GM12872 (cell line): ENCODE data around the gene RPL15.

Experiments
- TF ChIP-seq, protein P1 (sequence below): IDR thresholded peaks from 3 replicates; pipeline ENCODE4 v1.5.1; 2011; ENCODE audit warnings: low read depth, mild to moderate bottlenecking, low read length, moderate library complexity; ENCODE audit not compliant: insufficient read depth

RPL15 gene

GRCh38 chr3:23961913-23962312, 45.0 kb downstream of the RPL15 start:
- TF ChIP-seq, protein P1, sequence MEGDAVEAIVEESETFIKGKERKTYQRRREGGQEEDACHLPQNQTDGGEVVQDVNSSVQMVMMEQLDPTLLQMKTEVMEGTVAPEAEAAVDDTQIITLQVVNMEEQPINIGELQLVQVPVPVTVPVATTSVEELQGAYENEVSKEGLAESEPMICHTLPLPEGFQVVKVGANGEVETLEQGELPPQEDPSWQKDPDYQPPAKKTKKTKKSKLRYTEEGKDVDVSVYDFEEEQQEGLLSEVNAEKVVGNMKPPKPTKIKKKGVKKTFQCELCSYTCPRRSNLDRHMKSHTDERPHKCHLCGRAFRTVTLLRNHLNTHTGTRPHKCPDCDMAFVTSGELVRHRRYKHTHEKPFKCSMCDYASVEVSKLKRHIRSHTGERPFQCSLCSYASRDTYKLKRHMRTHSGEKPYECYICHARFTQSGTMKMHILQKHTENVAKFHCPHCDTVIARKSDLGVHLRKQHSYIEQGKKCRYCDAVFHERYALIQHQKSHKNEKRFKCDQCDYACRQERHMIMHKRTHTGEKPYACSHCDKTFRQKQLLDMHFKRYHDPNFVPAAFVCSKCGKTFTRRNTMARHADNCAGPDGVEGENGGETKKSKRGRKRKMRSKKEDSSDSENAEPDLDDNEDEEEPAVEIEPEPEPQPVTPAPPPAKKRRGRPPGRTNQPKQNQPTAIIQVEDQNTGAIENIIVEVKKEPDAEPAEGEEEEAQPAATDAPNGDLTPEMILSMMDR, result no peak

DNA sequence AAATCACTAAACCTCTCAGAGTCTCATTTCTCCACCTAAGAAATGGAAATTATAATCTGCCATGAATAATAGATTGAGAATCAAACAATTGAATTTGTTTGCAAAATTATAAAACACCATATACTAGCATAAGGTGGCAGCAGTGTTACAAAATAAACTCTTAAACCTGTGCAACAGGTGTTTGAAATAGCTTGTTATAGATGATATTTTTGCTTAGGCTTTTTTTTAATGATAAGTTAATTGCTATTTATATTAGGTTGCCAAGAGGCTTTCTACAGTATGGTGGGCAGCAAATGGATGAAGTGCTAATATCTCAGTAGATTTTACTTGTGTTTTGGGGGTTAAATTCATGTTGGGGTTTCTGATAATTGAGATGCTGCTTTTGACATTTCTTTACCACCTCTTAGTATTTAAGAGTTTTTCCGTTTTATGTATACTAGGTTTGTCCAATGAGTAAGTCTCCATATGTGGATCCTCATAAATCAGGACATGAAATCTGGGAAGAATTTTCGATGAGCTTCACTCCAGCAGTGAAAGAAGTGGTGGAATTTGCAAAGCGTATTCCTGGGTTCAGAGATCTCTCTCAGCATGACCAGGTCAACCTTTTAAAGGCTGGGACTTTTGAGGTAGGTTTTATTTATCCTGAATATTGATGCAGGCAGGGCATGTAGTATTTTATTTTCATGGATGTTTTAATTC, 47.8 kb downstream of the RPL15 start:
- TF ChIP-seq, protein P1, result no peak

- TF ChIP-seq, protein P1, result no peak
Observed at GRCh38 chr3:23966328-23966727, 49.4 kb downstream of the RPL15 start.

- TF ChIP-seq, protein P1, result no peak
Observed at GRCh38 chr3:23968463-23969184, 51.7 kb downstream of the RPL15 start.

DNA sequence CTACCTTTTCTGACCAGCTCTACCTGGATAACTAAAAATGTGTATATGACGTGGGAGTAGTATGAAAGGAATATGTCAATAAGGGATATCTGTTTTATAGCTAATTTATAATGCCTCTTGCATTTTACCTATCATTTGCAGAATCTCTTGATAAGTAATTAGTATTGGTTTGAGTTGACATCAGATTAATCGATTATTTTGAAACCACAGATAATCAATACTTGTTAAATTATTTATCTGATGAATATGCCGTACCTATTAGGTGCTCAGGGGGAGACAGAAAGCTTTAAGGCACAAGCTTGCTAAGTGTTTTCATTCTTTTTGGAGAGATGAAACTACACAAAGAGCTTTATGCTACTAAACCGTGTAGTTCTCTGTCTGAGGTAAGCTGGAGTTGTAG, 52.5 kb downstream of the RPL15 start:
- TF ChIP-seq, protein P1, result no peak
